GM18508 (cell line): ENCODE results near the gene SHROOM3.
"Not testable (repeated sequence)": the region's sequence is repeated elsewhere in the genome, so short reads cannot be mapped to it uniquely, and the experiment has no call there.

ENCODE experiments used
- ATAC-seq: cut with Tn5 transposase; IDR thresholded peaks from one replicate; pipeline ENCODE4 v1.9.1; 2021; ENCODE audit warnings: moderate number of reproducible peaks; ENCODE audit not compliant: insufficient read depth, unreplicated experiment

Gene SHROOM3

GRCh38 chr4:76434901-76435527 lies at the start of gene SHROOM3:
SHROOM3 (plus strand) TSS chr4:76435229; CDS start chr4:76436053, 824 bp downstream.
- ATAC-seq = no peak

DNA sequence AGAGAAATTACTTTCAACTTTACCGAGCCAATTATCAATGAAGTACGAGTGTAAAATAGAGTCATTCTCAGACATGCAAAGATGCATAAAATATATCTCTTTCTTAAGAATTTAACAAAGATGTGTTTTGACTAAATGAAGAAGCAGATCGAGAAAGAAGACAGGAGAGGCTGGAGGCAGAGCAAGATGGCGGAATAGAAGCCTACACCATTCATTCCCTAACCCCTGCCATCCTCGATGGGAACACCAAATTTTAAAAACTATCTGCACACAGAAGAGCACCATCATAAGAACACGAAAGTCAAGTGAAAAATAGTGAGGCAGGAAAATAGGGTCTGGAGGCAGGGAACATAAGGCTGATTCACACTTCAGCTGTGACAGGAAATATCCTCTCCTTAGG lies 49.1 kb upstream of the SHROOM3 start:
- ATAC-seq = no peak

GRCh38 chr4:76386566-76387305 lies 48.3 kb upstream of the SHROOM3 start:
- ATAC-seq = no peak

DNA sequence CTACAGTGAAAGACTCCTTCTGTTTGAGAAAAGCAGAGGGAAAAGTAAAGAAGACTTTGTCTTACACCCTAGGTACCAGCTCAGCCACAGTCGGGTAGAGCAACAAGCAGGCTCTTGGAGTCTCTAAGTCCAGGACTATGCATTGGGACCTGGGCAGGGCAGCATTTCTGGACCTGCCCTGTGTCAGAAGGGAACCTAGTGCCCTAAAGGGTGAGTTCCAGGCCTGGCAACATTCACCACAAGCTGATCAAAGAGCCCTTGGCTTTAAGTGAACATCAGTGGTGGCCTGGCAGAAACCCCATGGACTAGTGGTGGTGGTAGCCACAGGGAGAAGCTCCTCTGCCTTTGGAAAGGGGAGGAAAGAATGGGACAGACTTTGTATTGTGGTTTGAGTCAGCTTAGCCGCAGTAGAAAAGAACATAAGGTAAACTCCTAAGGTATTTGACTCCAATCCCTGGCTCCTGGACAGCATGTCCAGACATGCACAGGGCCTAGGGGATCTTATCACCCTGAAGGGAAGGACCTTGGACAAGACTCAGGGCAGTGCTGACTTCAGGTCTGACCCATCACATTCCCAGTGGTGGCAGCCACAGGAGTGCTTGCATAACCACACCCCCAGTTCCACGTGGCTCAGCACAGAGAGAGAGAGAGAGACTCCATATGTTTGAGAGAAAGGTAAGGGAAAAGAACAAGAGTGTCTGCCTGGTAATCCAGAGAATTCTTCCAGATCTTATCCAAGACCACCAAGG lies 46.7 kb upstream of the SHROOM3 start:
- no peak for ATAC-seq

DNA sequence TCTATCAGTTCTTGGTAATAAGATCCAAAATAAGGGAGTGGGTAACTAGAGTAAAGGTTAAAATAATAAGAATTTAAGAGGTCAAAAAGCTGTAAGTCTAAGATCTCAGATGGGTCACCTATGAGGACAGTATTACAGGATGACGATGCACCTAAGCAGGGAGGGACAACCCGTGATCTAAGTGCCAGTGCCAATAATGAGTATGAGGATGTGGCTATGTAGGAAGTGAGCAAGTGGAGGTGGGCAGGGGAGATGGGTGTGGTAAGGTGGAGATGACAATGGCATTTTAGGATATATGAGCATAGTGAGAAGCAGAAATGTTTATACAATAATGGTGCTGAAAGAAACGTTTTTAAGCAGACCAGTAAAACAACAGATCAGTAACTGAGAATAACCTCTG lies 33.4 kb upstream of the SHROOM3 start:
- no peak for ATAC-seq

GRCh38 chr4:76406081-76406480 lies 28.9 kb upstream of the SHROOM3 start:
- ATAC-seq = no peak

DNA sequence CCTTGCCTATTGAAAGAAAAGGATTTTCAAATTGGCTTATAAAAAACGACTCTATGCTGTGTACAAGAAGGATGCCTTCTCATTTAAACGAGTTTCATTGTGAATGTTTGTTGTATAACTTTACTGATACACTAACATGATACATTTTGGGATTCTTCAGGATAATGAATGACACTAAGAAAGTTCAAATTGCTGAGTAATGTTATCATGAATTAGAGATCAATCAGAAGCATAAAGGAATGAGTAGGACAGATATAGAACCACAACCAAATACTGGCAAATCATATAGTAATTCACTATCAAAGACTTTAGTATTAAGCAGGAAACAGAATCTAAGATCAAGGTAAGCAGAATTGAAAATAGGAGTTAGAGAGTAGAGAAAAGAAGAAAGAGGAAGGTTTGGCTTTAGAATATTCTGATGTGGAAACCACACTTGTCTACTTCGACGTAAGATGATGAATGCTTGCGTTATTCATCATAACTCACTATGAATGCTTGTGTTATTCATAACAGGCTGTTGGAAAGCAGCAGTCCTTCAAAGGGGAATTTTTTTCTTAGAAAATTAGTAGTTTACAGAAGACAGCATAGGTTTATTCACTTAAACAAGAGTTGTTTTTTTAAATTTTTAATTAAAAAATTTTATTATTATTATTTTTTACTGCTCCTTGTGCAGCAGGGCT lies 27.4 kb upstream of the SHROOM3 start:
- no peak for ATAC-seq

GRCh38 chr4:76410636-76411035 lies 24.4 kb upstream of the SHROOM3 start:
- ATAC-seq = no peak

- ATAC-seq = no peak
Measured at GRCh38 chr4:76420188-76420761, 14.8 kb upstream of the SHROOM3 start.

GRCh38 chr4:76420762-76421581 lies 14.1 kb upstream of the SHROOM3 start, which contains the start of gene CCDC158:
CCDC158 (minus strand) TSS chr4:76421141; CDS start chr4:76403207, 17,934 bp downstream.
- ATAC-seq = no peak

GRCh38 chr4:76423159-76423558 lies 11.9 kb upstream of the SHROOM3 start:
- ATAC-seq = not testable (repeated sequence)

DNA sequence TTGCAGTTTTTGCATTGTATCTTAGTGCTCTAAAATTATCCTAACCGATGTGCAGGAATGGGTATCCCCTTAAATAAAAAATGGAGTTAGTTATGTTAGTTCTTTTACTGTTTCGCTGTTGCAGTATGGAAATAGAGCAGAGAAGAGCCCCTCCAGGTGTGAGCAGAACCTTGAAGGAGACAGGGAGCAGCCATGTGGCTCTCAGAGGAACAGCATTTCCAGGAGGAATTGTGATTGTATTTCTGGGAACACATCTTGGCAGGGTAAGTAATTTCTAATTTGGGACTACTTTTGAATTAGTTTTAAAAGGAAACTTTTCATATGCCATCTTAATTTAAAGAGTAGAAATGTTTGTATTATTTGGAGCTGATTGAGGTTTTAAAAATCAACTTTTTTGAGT lies 8.8 kb upstream of the SHROOM3 start:
- ATAC-seq = no peak

DNA sequence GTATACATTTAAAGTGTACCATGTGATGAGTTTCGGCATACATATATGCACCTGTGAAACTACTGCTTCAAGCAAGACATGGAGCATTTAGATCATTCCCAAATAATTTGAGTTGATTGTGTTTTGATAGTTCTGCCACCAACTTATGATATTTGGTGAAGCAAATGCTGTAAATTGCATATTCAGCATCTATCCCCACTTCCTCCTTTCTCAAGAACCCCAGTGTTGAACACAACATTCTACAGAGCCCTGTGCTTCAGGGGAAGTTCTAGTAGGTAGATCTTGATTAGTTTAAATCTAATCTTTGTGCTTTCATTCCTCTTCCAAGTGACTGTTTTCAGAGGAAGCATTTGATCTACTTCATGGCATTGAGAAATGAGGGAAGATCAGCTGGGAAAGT lies 5.4 kb upstream of the SHROOM3 start:
- no peak for ATAC-seq

GRCh38 chr4:76430519-76431388 lies 4.3 kb upstream of the SHROOM3 start:
- no peak for ATAC-seq

DNA sequence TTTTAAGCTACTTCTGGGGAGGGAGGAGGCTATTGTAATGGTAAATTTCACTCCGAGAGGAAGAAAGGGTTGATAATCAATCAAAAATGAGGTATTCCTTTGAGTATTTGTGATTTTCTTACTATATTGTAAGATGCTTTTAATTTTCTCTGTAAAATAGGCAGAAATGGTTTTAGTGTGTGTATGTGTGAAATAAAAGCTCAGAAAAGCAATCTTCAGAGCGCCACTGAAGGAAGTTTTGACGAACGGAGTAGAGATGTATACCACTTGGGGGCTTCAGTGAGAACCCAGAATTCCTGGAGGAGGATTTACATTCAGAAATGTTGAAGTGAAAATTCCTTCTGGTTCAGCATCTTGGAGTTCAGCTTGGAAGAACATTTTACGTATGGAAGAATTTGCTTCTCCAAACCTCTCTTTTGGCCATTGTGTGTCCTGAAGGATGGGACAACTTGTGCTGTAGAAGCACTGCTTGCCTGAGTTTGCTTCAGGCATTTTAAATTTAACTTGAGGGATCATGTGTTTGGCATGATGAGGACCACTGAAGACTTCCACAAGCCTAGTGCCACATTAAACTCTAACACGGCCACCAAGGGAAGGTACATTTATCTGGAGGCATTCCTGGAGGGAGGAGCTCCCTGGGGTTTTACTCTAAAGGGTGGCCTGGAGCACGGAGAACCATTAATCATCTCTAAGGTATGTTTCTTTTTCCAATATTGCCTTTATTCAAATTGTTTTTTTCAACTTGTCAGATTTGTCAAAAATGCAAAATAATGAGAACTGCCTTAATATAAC lies 695 bp downstream of the SHROOM3 start:
- ATAC-seq = no peak

DNA sequence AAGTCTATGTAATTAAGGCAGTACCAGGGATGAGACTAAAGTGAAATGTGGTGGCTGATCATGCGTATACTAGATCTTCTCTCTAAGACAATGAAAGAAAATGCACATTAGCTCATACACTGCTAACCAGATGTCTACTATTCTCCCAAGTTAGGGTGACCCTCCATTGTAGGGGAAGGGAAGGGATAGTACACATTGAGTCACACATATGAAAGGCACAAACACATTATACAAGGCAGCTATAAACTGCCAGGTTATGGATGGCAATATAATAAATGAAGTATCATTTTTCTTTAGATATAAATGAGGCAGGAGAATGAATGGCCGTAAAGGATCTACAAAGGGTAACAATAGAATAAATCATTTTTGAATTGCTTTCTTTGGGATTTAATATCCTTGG lies 4.5 kb downstream of the SHROOM3 start:
- ATAC-seq = no peak

GRCh38 chr4:76441881-76442280 lies 6.9 kb downstream of the SHROOM3 start:
- ATAC-seq = no peak

DNA sequence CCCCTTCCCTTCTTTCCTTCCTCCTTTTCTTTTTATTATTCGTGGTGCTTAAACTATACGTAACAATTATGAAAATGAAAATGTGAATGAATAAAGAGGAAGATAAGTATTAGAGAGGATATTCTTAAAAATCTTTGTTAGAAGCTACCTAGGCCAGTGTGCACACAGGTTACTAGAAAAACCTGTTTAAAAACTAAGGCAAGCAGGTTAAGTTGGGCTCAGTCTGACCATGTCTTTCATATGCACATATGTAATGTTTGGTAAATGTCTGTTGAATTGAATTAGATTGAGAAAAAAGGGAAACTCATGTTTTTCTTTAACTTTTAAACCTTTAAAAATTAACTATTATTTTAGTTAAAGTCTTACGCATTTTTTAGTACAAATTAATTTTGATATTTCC lies 7.8 kb downstream of the SHROOM3 start:
- no peak for ATAC-seq
